ENCODE results near the gene ADAMTS6. TPM values are rescaled to one million over a fixed set of nuclear protein-coding genes. Genes with fewer than 3 reads are reported as not detected.
A peak's percentile ranks its signal among the peaks of the same experiment; 100 is the strongest.

The ADAMTS6 gene
- total and polyA plus RNA-seq, 2 experiments from 2014 or later: 0.78 to 2.0 TPM

DNA sequence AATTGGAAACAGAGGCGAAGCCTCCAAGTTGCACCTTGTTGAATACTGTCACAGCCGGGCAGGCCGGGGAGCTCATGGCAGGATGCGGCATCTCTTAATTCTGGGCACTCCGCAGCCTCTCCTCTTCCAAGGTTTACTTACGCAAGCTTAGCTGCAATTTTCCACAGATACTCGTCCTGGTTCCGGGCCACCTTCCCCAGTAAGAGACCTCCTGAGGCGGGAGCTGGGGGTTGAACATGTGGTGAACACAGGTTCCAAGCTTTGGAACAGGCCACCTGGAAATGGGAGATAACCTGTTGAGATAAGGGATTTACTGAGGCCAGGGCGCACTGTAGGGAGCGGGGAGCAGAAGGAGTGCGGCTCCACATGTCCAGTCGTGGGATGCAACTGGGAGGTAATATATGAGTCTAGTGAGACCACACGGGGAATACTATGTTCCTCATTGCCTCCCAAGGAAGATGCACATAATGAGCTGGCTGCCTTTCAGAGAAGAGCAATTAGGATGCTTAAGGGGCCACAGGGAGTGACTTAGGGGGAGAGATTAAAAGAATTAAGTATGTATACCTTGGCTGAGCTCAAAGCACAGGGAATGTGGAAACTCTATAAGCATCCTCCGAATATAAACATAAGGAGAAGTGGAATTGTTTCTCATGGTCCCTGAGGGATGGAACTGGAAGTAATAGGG, 377.8 kb downstream of the ADAMTS6 start:
- peaks cover 17% of the 10 kb centered on the region for H3K27me3 Mint-ChIP-seq (ENCODE audit: insufficient read depth, low read depth, poor library complexity)
- Histone ChIP-seq H3K79me2 (replicated peaks; ENCODE audit: insufficient read depth) (no peaks in the 10 kb centered on the region), H3K27me3 (ENCODE audit: insufficient read depth) (no peaks in the 10 kb centered on the region), H3K36me3 (ENCODE audit: insufficient read depth) (no peaks in the 10 kb centered on the region), H3K9me2 (ENCODE audit: insufficient read depth) (peaks cover 3% of the 10 kb centered on the region), H3K27ac (ENCODE audit: low read depth) (peak overlapping the region; percentile 34), H4K20me1 (replicated peaks; ENCODE audit: insufficient read depth) (no peaks in the 10 kb centered on the region), H3K4me2 (peak overlapping the region; percentile 85), H2AFZ (peak overlapping the region; percentile 87), H3K4me1 (ENCODE audit: insufficient read depth) (peaks cover 25% of the 10 kb centered on the region), H3K4me3 (peak overlapping the region; percentile 60), H3F3A (replicated peaks; ENCODE audit: low read depth) (no peaks in the 10 kb centered on the region)
- DNase-seq (ENCODE audit: low spot score) (peak; percentile 29), ATAC-seq (no peak)
- peak overlapping the region; percentile 82 for H3K27ac Mint-ChIP-seq
- no peaks in the 10 kb centered on the region for H3K9me3 Mint-ChIP-seq
- H3K36me3 Mint-ChIP-seq (ENCODE audit: low read depth): 0 out of 3 replicates have a peak, but pooled peaks cover 3% of the 10 kb centered on the region
- peak overlapping the region; percentile 50; the same call in 2 of the 3 replicates for H3K4me3 Mint-ChIP-seq
- H3K4me1 Mint-ChIP-seq: peaks cover 28% of the 10 kb centered on the region
- TF ChIP-seq, protein P1, sequence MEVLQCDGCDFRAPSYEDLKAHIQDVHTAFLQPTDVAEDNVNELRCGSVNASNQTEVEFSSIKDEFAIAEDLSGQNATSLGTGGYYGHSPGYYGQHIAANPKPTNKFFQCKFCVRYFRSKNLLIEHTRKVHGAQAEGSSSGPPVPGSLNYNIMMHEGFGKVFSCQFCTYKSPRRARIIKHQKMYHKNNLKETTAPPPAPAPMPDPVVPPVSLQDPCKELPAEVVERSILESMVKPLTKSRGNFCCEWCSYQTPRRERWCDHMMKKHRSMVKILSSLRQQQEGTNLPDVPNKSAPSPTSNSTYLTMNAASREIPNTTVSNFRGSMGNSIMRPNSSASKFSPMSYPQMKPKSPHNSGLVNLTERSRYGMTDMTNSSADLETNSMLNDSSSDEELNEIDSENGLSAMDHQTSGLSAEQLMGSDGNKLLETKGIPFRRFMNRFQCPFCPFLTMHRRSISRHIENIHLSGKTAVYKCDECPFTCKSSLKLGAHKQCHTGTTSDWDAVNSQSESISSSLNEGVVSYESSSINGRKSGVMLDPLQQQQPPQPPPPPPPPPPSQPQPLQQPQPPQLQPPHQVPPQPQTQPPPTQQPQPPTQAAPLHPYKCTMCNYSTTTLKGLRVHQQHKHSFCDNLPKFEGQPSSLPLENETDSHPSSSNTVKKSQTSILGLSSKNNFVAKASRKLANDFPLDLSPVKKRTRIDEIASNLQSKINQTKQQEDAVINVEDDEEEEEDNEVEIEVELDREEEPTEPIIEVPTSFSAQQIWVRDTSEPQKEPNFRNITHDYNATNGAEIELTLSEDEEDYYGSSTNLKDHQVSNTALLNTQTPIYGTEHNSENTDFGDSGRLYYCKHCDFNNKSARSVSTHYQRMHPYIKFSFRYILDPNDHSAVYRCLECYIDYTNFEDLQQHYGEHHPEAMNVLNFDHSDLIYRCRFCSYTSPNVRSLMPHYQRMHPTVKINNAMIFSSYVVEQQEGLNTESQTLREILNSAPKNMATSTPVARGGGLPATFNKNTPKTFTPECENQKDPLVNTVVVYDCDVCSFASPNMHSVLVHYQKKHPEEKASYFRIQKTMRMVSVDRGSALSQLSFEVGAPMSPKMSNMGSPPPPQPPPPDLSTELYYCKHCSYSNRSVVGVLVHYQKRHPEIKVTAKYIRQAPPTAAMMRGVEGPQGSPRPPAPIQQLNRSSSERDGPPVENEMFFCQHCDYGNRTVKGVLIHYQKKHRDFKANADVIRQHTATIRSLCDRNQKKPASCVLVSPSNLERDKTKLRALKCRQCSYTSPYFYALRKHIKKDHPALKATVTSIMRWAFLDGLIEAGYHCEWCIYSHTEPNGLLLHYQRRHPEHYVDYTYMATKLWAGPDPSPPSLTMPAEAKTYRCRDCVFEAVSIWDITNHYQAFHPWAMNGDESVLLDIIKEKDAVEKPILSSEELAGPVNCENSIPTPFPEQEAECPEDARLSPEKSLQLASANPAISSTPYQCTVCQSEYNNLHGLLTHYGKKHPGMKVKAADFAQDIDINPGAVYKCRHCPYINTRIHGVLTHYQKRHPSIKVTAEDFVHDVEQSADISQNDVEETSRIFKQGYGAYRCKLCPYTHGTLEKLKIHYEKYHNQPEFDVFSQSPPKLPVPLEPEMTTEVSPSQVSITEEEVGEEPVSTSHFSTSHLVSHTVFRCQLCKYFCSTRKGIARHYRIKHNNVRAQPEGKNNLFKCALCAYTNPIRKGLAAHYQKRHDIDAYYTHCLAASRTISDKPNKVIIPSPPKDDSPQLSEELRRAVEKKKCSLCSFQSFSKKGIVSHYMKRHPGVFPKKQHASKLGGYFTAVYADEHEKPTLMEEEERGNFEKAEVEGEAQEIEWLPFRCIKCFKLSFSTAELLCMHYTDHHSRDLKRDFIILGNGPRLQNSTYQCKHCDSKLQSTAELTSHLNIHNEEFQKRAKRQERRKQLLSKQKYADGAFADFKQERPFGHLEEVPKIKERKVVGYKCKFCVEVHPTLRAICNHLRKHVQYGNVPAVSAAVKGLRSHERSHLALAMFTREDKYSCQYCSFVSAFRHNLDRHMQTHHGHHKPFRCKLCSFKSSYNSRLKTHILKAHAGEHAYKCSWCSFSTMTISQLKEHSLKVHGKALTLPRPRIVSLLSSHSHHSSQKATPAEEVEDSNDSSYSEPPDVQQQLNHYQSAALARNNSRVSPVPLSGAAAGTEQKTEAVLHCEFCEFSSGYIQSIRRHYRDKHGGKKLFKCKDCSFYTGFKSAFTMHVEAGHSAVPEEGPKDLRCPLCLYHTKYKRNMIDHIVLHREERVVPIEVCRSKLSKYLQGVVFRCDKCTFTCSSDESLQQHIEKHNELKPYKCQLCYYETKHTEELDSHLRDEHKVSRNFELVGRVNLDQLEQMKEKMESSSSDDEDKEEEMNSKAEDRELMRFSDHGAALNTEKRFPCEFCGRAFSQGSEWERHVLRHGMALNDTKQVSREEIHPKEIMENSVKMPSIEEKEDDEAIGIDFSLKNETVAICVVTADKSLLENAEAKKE (CRISPR knock-in tag; IDR thresholded peaks at IDR 0.05): no peak
- TF ChIP-seq NANOG (IDR thresholded peaks at IDR 0.05; ENCODE audit: borderline replicate concordance): no peak
- TF ChIP-seq EZH2phosphoT487 (IDR thresholded peaks at IDR 0.05; ENCODE audit: unreplicated experiment): no peak
- TF ChIP-seq STAT1 (IDR thresholded peaks at IDR 0.05; ENCODE audit: unreplicated experiment): no peak
- no peak for TF ChIP-seq EZH2 (IDR thresholded peaks at IDR 0.05; ENCODE audit: low read depth, unreplicated experiment)
- TF ChIP-seq ZNF331 (CRISPR knock-in tag; IDR thresholded peaks at IDR 0.05; ENCODE audit: low read depth): no peak
- no peak for TF ChIP-seq ZNF114 (CRISPR knock-in tag; IDR thresholded peaks at IDR 0.05)
- no peak for TF ChIP-seq CREB1 (CRISPR knock-in tag; IDR thresholded peaks at IDR 0.05; ENCODE audit: low read depth)
- TF ChIP-seq, protein P2, sequence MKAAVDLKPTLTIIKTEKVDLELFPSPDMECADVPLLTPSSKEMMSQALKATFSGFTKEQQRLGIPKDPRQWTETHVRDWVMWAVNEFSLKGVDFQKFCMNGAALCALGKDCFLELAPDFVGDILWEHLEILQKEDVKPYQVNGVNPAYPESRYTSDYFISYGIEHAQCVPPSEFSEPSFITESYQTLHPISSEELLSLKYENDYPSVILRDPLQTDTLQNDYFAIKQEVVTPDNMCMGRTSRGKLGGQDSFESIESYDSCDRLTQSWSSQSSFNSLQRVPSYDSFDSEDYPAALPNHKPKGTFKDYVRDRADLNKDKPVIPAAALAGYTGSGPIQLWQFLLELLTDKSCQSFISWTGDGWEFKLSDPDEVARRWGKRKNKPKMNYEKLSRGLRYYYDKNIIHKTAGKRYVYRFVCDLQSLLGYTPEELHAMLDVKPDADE (IDR thresholded peaks at IDR 0.05): no peak
- TF ChIP-seq JUNB (IDR thresholded peaks at IDR 0.05; ENCODE audit: unreplicated experiment): no peak

All from GM23338 (cell line).